Gastrocnemius medialis (tissue), 4 donors: ENCODE results near the gene TTLL9.

Experiments used
- CTCF ChIP-seq, 5 experiments: fragments of 450-650 bp in 3 of 5; fragments of 200-600 bp in 2 of 5; sonication (generic) in 2 of 5; IDR thresholded peaks in 4 of 5; conservative IDR thresholded peaks in 1 of 5; 1 replicate in 4 of 5; 2 replicates in 1 of 5; pipeline ENCODE4 v1.5.1; 2016 to 2019; ENCODE audit warnings: antibody characterized with exemption in 5 of 5, mild to moderate bottlenecking in 3 of 5, moderate library complexity in 3 of 5
- POLR2A ChIP-seq, 2 donors: fragments of 450-650 bp; IDR thresholded peaks; one replicate each; pipeline ENCODE4 v1.6.1; 2017; ENCODE audit warnings: antibody characterized with exemption in 2 of 2, mild to moderate bottlenecking in 2 of 2, moderate library complexity in 2 of 2

GRCh38 chr20:31824125-31824485, 46.3 kb upstream of the TTLL9 start:
- TF ChIP-seq CTCF (IDR thresholded peaks at IDR 0.05 in 4 of 5, conservative IDR thresholded peaks at IDR 0.05 in 1 of 5) (no peak), POLR2A (IDR thresholded peaks at IDR 0.05) (no peak)
